Osteocyte (in vitro differentiated cells): ENCODE results near the gene TLCD2. TPM values are rescaled to one million over a fixed set of nuclear protein-coding genes. Genes with fewer than 3 reads are reported as not detected.

Experiments
- DNase-seq: peaks from one replicate; pipeline ENCODE4 v3.0.0; 2021; ENCODE audit warnings: mixed read lengths; ENCODE audit not compliant: unreplicated experiment; ENCODE audit errors: extremely low spot score
- H3K27ac Mint-ChIP-seq: one replicate; pipeline ENCODE4 v1.8.0; 2021; ENCODE audit warnings: mild to moderate bottlenecking, mixed read lengths; ENCODE audit not compliant: unreplicated experiment
- H3K27me3 Mint-ChIP-seq: one replicate; pipeline ENCODE4 v1.8.0; 2021; ENCODE audit warnings: mixed read lengths; ENCODE audit not compliant: unreplicated experiment
- H3K36me3 Mint-ChIP-seq: one replicate; pipeline ENCODE4 v1.8.0; 2021; ENCODE audit warnings: mixed read lengths; ENCODE audit not compliant: unreplicated experiment
- H3K4me1 Mint-ChIP-seq: one replicate; pipeline ENCODE4 v1.8.0; 2021; ENCODE audit warnings: mixed read lengths; ENCODE audit not compliant: unreplicated experiment
- H3K4me3 Mint-ChIP-seq: one replicate; pipeline ENCODE4 v1.8.0; 2021; ENCODE audit warnings: mild to moderate bottlenecking, moderate library complexity, mixed read lengths; ENCODE audit not compliant: unreplicated experiment
- H3K9me3 Mint-ChIP-seq: one replicate; pipeline ENCODE4 v1.8.0; 2021; ENCODE audit warnings: mixed read lengths; ENCODE audit not compliant: unreplicated experiment
- CTCF ChIP-seq: fragments of 200-600 bp; sonication (generic); IDR thresholded peaks from 2 replicates; pipeline ENCODE4 v1.5.0; 2021; ENCODE audit warnings: antibody characterized with exemption, mild to moderate bottlenecking, moderate library complexity
- long read RNA-seq: library from polyadenylated mRNA; unstranded; transcript quantifications from one replicate; pipeline ENCODE4 v2.0.0, GENCODE V29; 2021
- total RNA-seq: library from RNA; stranded (reverse); gene quantifications from 2 replicates; pipeline ENCODE4 v1.2.1, GENCODE V29; 2021

Gene TLCD2
- total RNA-seq, result 4.2 and 4.7 TPM in 2 replicates
- long read RNA-seq, result 0 reads

DNA sequence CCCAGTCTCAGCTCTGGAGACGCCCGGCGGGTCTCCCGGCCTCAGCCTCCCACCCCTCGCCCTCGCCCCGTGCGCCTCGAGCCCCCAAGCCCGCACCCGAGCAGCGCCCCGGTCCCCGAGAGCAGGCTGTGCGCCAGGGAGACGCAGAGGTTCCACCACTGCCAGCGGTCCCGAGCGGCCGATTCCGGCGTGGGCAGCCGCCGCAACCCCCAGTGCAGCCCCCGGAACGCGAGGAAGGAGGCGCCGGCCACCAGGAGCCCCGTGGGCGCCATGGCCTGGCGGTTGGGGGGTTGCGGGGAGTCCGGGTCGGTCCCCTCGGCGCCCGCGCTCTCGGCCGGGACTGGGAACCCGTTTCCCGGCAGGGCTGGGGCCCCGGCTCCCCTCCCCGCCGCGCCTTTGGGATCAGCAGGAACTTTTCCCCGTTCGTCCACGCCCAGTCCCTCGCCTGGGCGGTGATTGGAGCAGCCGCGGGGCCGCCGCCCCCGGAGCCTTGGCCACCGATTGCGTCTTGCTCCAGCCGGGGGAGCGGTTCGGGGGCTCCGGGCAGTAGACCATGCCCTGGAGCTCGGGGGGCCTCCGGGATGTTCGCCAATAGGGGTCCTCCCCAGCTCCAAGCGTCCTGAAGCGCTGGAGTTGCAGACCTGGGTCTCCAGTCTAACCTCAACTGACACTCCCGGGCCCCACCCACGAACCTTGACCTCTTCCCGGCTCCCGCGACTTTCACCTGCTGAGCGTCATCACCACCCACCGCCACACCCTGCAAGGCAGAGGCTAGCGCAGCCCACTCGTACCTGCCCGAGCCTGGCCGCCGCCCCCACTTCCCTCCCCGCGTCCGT is at the start of gene TLCD2:
Gene TLCD2, minus strand, starts transcription at position 407 of the 836 bp plus-strand sequence. Its CDS starts 135 bp downstream, at position 272.
- Mint-ChIP-seq H3K36me3 (peaks cover 21% of the 10 kb centered on the region), H3K27ac (peak within 1 kb of the TSS; percentile 78), H3K9me3 (no peaks in the 10 kb centered on the region), H3K27me3 (no peaks in the 10 kb centered on the region), H3K4me1 (peaks cover 43% of the 10 kb centered on the region), H3K4me3 (peak within 1 kb of the TSS; percentile 71)
- no peak for DNase-seq
- TF ChIP-seq CTCF, result no peak

GRCh38 chr17:1759529-1759928 is 49.4 kb upstream of the TLCD2 start:
- Mint-ChIP-seq H3K4me1 (peaks cover 42% of the 10 kb centered on the region), H3K4me3 (no peak overlapping the region), H3K9me3 (no peaks in the 10 kb centered on the region), H3K36me3 (no peaks in the 10 kb centered on the region), H3K27me3 (no peaks in the 10 kb centered on the region), H3K27ac (no peak overlapping the region)
- TF ChIP-seq CTCF, result no peak
- no peak for DNase-seq

- H3K27me3 Mint-ChIP-seq, result no peaks in the 10 kb centered on the region
- H3K36me3 Mint-ChIP-seq, result no peaks in the 10 kb centered on the region
- TF ChIP-seq CTCF, result no peak
- no peaks in the 10 kb centered on the region for H3K9me3 Mint-ChIP-seq
- H3K27ac Mint-ChIP-seq, result no peak overlapping the region
- H3K4me1 Mint-ChIP-seq, result peaks cover 35% of the 10 kb centered on the region
- no peak overlapping the region for H3K4me3 Mint-ChIP-seq
- no peak for DNase-seq
These were observed 48.6 kb upstream of the TLCD2 start for GRCh38 chr17:1758807-1759206.

DNA sequence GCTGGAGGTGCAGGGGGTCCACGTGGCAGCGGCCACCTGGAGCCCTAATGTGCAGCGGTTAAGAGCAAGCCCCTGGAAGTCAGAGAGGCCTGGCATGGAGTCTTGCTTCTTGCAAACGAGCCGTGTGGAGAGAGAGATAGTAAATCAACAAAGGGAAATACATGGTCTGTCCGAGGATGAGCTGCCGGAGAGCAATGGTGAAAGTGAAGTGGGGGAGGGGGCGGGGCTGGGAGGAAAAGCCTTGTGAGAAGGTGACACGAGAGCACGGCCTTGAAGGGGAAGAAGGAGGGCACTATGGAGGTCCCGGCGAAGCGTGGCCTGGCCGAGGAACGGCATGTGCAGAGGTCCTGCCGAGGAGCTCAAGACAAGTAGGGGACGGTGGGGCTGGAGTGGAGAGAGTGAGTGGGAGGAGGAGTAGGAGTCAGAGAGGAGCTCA is 45.7 kb upstream of the TLCD2 start:
- no peak for DNase-seq
- Mint-ChIP-seq H3K27ac (no peak overlapping the region), H3K4me1 (peaks cover 32% of the 10 kb centered on the region), H3K4me3 (no peak overlapping the region), H3K9me3 (no peaks in the 10 kb centered on the region), H3K27me3 (no peaks in the 10 kb centered on the region), H3K36me3 (no peaks in the 10 kb centered on the region)
- TF ChIP-seq CTCF, result no peak

GRCh38 chr17:1755252-1755826 is 45.2 kb upstream of the TLCD2 start:
- no peak for TF ChIP-seq CTCF
- no peaks in the 10 kb centered on the region for H3K27me3 Mint-ChIP-seq
- H3K27ac Mint-ChIP-seq, result peak overlapping the region; percentile 38
- H3K36me3 Mint-ChIP-seq, result no peaks in the 10 kb centered on the region
- H3K9me3 Mint-ChIP-seq, result no peaks in the 10 kb centered on the region
- peak; percentile 85 for DNase-seq
- H3K4me1 Mint-ChIP-seq, result peaks cover 36% of the 10 kb centered on the region
- no peak overlapping the region for H3K4me3 Mint-ChIP-seq
